GM12878 (cell line): Measurements from ENCODE around the gene KRTAP13-1.

Source experiments
- SMARCA5 ChIP-seq: fragments of 450-650 bp; IDR thresholded peaks from 2 replicates; pipeline ENCODE4 v1.6.1; 2017; ENCODE audit warnings: mild to moderate bottlenecking
- TAF1 ChIP-seq: IDR thresholded peaks from 2 replicates; pipeline ENCODE4 v1.6.1; 2011; ENCODE audit warnings: mild to moderate bottlenecking, low read depth, low read length, borderline replicate concordance
- ZNF274 ChIP-seq: IDR thresholded peaks from one replicate; pipeline ENCODE4 v1.8.0; 2011; ENCODE audit not compliant: insufficient read length, insufficient read depth

DNA sequence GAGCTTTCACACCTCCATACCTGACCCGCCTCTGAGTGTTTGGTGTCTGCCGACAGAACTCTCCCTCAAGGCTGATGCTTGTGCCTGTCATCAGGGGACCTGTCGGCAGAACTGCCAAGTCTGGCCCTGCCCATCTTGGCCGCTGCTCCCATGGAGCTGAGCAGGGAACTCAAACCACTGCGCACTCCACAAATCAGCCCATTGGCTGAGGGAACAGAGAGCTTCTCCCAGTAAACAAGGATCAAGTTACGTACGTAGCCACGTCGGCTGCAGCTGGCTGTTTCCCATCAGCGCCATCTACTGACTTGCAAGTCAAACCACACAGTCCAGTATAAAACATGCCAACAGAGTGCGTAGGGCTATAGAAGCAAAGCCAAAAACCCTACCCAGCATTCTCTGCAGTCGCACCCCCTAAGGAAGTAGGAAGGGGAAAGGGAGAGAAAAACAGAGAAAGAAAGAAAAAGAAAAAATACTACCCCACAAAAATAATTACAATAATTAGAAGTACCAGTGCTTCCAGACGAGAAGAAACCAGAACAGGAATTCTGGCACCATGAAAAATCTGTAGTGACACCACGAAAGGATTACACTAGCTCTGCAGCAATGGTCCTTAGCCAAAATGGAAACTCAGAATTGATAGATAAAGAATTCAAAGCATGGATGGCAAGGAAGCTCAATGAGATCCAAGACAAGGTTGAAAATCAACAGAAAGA, 13.1 kb downstream of the KRTAP13-1 start:
- TF ChIP-seq ZNF274 = no peak
- TF ChIP-seq TAF1 = no peak
- no peak for TF ChIP-seq SMARCA5
